ENCODE data around the gene TSHR. TPM values are rescaled to one million over a fixed set of nuclear protein-coding genes. Genes with fewer than 3 reads are reported as not detected.

TSHR gene
- total and polyA plus RNA-seq, 2 of the 13 experiments (the other 11 are each of a cell fraction or from before 2014, with no cell fraction given) = not detected

DNA sequence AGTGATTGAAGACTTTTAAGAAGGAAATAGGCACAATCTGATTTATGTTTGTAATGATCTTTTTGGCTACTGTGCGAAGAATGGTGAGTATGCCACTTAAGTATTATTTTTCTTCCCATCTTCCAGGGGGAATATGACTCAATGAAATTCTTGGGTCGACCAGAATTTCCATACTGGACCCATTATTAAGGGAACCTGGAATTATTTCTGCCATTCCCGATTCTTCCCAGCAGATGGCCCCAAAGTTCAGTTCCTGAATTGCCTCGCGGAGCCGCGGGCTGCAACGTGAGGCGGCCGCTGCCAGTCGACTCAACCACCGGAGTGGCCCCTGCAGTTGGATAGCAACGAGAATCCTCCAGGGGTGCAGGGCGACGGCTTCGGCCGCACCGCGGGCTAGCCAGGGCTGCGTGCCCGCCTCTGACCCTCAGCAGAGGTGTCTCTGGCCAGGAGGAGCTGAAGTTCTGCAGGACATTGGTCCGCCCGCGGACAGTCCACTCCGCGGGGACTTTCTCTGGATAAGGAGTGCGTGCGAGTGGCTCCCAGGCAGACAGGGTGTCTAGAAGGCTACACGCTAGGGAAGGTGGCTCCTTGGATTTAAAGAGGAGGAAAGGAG lies 628 bp upstream of the TSHR start (continued):
- TF ChIP-seq, protein P1, sequence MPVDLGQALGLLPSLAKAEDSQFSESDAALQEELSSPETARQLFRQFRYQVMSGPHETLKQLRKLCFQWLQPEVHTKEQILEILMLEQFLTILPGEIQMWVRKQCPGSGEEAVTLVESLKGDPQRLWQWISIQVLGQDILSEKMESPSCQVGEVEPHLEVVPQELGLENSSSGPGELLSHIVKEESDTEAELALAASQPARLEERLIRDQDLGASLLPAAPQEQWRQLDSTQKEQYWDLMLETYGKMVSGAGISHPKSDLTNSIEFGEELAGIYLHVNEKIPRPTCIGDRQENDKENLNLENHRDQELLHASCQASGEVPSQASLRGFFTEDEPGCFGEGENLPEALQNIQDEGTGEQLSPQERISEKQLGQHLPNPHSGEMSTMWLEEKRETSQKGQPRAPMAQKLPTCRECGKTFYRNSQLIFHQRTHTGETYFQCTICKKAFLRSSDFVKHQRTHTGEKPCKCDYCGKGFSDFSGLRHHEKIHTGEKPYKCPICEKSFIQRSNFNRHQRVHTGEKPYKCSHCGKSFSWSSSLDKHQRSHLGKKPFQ (CRISPR knock-in tag; IDR thresholded peaks at IDR 0.05; ENCODE audit: insufficient replicate concordance) = no peak
- TF ChIP-seq GABPB1 (CRISPR knock-in tag; IDR thresholded peaks at IDR 0.05) = peak; percentile 39; the same call in 1 of the 2 replicates
- no peak for TF ChIP-seq HINFP (CRISPR knock-in tag; IDR thresholded peaks at IDR 0.05; ENCODE audit: low read depth)
- TF ChIP-seq GATAD2A (CRISPR knock-in tag; IDR thresholded peaks at IDR 0.05) = 0 out of 2 replicates have a peak, but pooled peaks have one; percentile 15
- TF ChIP-seq ZFP37 (CRISPR knock-in tag; IDR thresholded peaks at IDR 0.05; ENCODE audit: borderline replicate concordance) = no peak
- no peak for TF ChIP-seq ZNF367 (CRISPR knock-in tag; IDR thresholded peaks at IDR 0.05; ENCODE audit: borderline replicate concordance)
- no peak for TF ChIP-seq ZNF180 (CRISPR knock-in tag; IDR thresholded peaks at IDR 0.05; ENCODE audit: borderline replicate concordance, low read depth)
- no peak for TF ChIP-seq NBN (conservative IDR thresholded peaks at IDR 0.05)
- TF ChIP-seq, protein P2, sequence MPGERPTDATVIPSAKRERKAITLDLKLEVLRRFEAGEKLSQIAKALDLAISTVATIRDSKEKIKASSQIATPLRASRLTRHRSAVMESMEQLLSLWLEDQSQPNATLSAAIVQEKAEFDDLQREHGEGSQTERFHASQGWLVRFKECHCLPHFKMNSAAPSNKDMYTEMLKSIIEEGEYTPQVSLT (CRISPR knock-in tag; IDR thresholded peaks at IDR 0.05; ENCODE audit: borderline replicate concordance, low read depth) = no peak
- peak; percentile 80 for TF ChIP-seq RAD21 (CRISPR knock-in tag; IDR thresholded peaks at IDR 0.05)
- TF ChIP-seq ZNF83 (CRISPR knock-in tag; IDR thresholded peaks at IDR 0.05; ENCODE audit: borderline replicate concordance) = no peak
- no peak for TF ChIP-seq SOX6 (IDR thresholded peaks at IDR 0.05)
- TF ChIP-seq SOX6 (CRISPR knock-in tag; IDR thresholded peaks at IDR 0.05) = peak; percentile 12; the same call in 1 of the 2 replicates
- TF ChIP-seq ZNF121 (CRISPR knock-in tag; IDR thresholded peaks at IDR 0.05) = no peak
- no peak for TF ChIP-seq BCLAF1 (IDR thresholded peaks at IDR 0.05)
- TF ChIP-seq BRF2 (CRISPR knock-in tag; IDR thresholded peaks at IDR 0.05) = no peak
- no peak for TF ChIP-seq IKZF1 (IDR thresholded peaks at IDR 0.05)
- TF ChIP-seq, protein P3, sequence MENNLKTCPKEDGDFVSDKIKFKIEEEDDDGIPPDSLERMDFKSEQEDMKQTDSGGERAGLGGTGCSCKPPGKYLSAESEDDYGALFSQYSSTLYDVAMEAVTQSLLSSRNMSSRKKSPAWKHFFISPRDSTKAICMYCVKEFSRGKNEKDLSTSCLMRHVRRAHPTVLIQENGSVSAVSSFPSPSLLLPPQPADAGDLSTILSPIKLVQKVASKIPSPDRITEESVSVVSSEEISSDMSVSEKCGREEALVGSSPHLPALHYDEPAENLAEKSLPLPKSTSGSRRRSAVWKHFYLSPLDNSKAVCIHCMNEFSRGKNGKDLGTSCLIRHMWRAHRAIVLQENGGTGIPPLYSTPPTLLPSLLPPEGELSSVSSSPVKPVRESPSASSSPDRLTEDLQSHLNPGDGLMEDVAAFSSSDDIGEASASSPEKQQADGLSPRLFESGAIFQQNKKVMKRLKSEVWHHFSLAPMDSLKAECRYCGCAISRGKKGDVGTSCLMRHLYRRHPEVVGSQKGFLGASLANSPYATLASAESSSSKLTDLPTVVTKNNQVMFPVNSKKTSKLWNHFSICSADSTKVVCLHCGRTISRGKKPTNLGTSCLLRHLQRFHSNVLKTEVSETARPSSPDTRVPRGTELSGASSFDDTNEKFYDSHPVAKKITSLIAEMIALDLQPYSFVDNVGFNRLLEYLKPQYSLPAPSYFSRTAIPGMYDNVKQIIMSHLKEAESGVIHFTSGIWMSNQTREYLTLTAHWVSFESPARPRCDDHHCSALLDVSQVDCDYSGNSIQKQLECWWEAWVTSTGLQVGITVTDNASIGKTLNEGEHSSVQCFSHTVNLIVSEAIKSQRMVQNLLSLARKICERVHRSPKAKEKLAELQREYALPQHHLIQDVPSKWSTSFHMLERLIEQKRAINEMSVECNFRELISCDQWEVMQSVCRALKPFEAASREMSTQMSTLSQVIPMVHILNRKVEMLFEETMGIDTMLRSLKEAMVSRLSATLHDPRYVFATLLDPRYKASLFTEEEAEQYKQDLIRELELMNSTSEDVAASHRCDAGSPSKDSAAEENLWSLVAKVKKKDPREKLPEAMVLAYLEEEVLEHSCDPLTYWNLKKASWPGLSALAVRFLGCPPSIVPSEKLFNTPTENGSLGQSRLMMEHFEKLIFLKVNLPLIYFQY (CRISPR knock-in tag; IDR thresholded peaks at IDR 0.05; ENCODE audit: borderline replicate concordance) = no peak
- no peak for TF ChIP-seq TP53 (CRISPR knock-in tag; conservative IDR thresholded peaks at IDR 0.05)

All from HepG2 (cell line).